HEK293 (cell line): ENCODE results near the gene HLA-A.

ENCODE experiments used
- BCL11A ChIP-seq: fragments of 450-650 bp; formaldehyde crosslinking; IDR thresholded peaks from 2 replicates; pipeline ENCODE4 v1.5.1; 2016; ENCODE audit warnings: low read depth, missing biosample characterization, missing genetic modification characterization
- GFI1B ChIP-seq: fragments of 450-650 bp; formaldehyde crosslinking; IDR thresholded peaks from 2 replicates; pipeline ENCODE4 v1.5.1; 2016; ENCODE audit warnings: missing biosample characterization, missing genetic modification characterization
- SALL2 ChIP-seq: fragments of 450-650 bp; formaldehyde crosslinking; IDR thresholded peaks from 2 replicates; pipeline ENCODE4 v1.5.0; 2017; ENCODE audit warnings: missing biosample characterization, mild to moderate bottlenecking, missing genetic modification characterization, borderline replicate concordance
- SETDB1 ChIP-seq: IDR thresholded peaks from one replicate; pipeline ENCODE4 v1.6.1; 2017; ENCODE audit warnings: mild to moderate bottlenecking, low read length, moderate library complexity, mixed read lengths; ENCODE audit not compliant: insufficient read length
- TRIM28 ChIP-seq: IDR thresholded peaks from 2 replicates; pipeline ENCODE4 v1.6.1; 2011; ENCODE audit warnings: low read length, control low read depth, borderline replicate concordance
- WT1 ChIP-seq: fragments of 450-650 bp; formaldehyde crosslinking; IDR thresholded peaks from 2 replicates; pipeline ENCODE4 v1.5.1; 2016; ENCODE audit warnings: missing biosample characterization, missing genetic modification characterization
- ZBTB1 ChIP-seq: fragments of 450-650 bp; formaldehyde crosslinking; IDR thresholded peaks from 2 replicates; pipeline ENCODE4 v1.5.1; 2016; ENCODE audit warnings: missing biosample characterization, missing genetic modification characterization
- ZBTB21 ChIP-seq: fragments of 450-650 bp; formaldehyde crosslinking; IDR thresholded peaks from 2 replicates; pipeline ENCODE4 v1.5.1; 2017; ENCODE audit warnings: missing biosample characterization, missing genetic modification characterization
- ZFP3 ChIP-seq: fragments of 450-650 bp; formaldehyde crosslinking; IDR thresholded peaks from 2 replicates; pipeline ENCODE4 v1.5.1; 2016; ENCODE audit warnings: low read depth, missing biosample characterization, missing genetic modification characterization
- ZFP69B ChIP-seq: fragments of 450-650 bp; formaldehyde crosslinking; IDR thresholded peaks from 2 replicates; pipeline ENCODE4 v1.5.1; 2016; ENCODE audit warnings: missing biosample characterization, missing genetic modification characterization
- ZNF169 ChIP-seq: fragments of 450-650 bp; formaldehyde crosslinking; IDR thresholded peaks from 2 replicates; pipeline ENCODE4 v1.5.1; 2016; ENCODE audit warnings: missing biosample characterization, missing genetic modification characterization
- ZNF184 ChIP-seq: fragments of 450-650 bp; IDR thresholded peaks from 2 replicates; pipeline ENCODE4 v1.5.1; 2018; ENCODE audit warnings: missing biosample characterization, mild to moderate bottlenecking, missing genetic modification characterization
- ZNF2 ChIP-seq: fragments of 450-650 bp; formaldehyde crosslinking; IDR thresholded peaks from 2 replicates; pipeline ENCODE4 v1.5.1; 2016; ENCODE audit warnings: missing biosample characterization, missing genetic modification characterization
- ZNF24 ChIP-seq: fragments of 450-650 bp; formaldehyde crosslinking; IDR thresholded peaks from 2 replicates; pipeline ENCODE4 v1.5.1; 2016; ENCODE audit warnings: missing biosample characterization, missing genetic modification characterization
- ZNF266 ChIP-seq: fragments of 450-650 bp; formaldehyde crosslinking; IDR thresholded peaks from 2 replicates; pipeline ENCODE4 v1.5.1; 2016; ENCODE audit warnings: missing biosample characterization, missing genetic modification characterization, low read depth
- ZNF280D ChIP-seq: fragments of 450-650 bp; formaldehyde crosslinking; IDR thresholded peaks from 2 replicates; pipeline ENCODE4 v1.5.1; 2016; ENCODE audit warnings: missing biosample characterization, missing genetic modification characterization
- ZNF341 ChIP-seq: fragments of 450-650 bp; formaldehyde crosslinking; IDR thresholded peaks from 2 replicates; pipeline ENCODE4; 2016; ENCODE audit warnings: low read depth, missing biosample characterization, missing genetic modification characterization
- ZNF362 ChIP-seq: fragments of 450-650 bp; formaldehyde crosslinking; IDR thresholded peaks from 2 replicates; pipeline ENCODE4 v1.5.1; 2016; ENCODE audit warnings: missing biosample characterization, missing genetic modification characterization
- ZNF394 ChIP-seq: fragments of 450-650 bp; formaldehyde crosslinking; IDR thresholded peaks from 2 replicates; pipeline ENCODE4 v1.5.1; 2016; ENCODE audit warnings: missing biosample characterization, missing genetic modification characterization, mild to moderate bottlenecking, moderate library complexity, borderline replicate concordance
- ZNF426 ChIP-seq: fragments of 450-650 bp; formaldehyde crosslinking; IDR thresholded peaks from 2 replicates; pipeline ENCODE4 v1.5.1; 2017; ENCODE audit warnings: missing biosample characterization, missing genetic modification characterization, mild to moderate bottlenecking, inconsistent platforms, moderate library complexity
- ZNF48 ChIP-seq: fragments of 450-650 bp; formaldehyde crosslinking; IDR thresholded peaks from 2 replicates; pipeline ENCODE4 v1.5.1; 2016; ENCODE audit warnings: missing biosample characterization, missing genetic modification characterization
- ZNF549 ChIP-seq: fragments of 450-650 bp; IDR thresholded peaks from 2 replicates; pipeline ENCODE4 v1.5.1; 2018; ENCODE audit warnings: missing biosample characterization, missing genetic modification characterization, mild to moderate bottlenecking, inconsistent platforms, moderate library complexity
- ZNF660 ChIP-seq: fragments of 450-650 bp; IDR thresholded peaks from 2 replicates; pipeline ENCODE4 v1.5.1; 2018; ENCODE audit warnings: missing biosample characterization, mild to moderate bottlenecking, missing genetic modification characterization
- ZNF792 ChIP-seq: fragments of 450-650 bp; formaldehyde crosslinking; IDR thresholded peaks from 2 replicates; pipeline ENCODE4 v1.5.1; 2016; ENCODE audit warnings: missing biosample characterization, missing genetic modification characterization
- ZNF837 ChIP-seq: fragments of 450-650 bp; formaldehyde crosslinking; IDR thresholded peaks from 2 replicates; pipeline ENCODE4 v1.5.1; 2016; ENCODE audit warnings: missing biosample characterization, missing genetic modification characterization
- ZSCAN30 ChIP-seq: fragments of 450-650 bp; IDR thresholded peaks from 2 replicates; pipeline ENCODE4 v1.5.1; 2018; ENCODE audit warnings: missing biosample characterization, mild to moderate bottlenecking, missing genetic modification characterization, moderate library complexity
- TF ChIP-seq, protein P1 (sequence below): fragments of 450-650 bp; formaldehyde crosslinking; IDR thresholded peaks from 2 replicates; pipeline ENCODE4 v1.5.1; 2017; ENCODE audit warnings: missing biosample characterization, mild to moderate bottlenecking, missing genetic modification characterization, moderate library complexity
- TF ChIP-seq, protein P2 (sequence below): fragments of 450-650 bp; formaldehyde crosslinking; IDR thresholded peaks from 2 replicates; pipeline ENCODE4 v1.5.1; 2016; ENCODE audit warnings: missing biosample characterization, missing genetic modification characterization, borderline replicate concordance
- TF ChIP-seq, protein P3 (sequence below): fragments of 450-650 bp; formaldehyde crosslinking; IDR thresholded peaks from 2 replicates; pipeline ENCODE4 v1.5.1; 2016; ENCODE audit warnings: missing biosample characterization, missing genetic modification characterization

HLA-A gene

DNA sequence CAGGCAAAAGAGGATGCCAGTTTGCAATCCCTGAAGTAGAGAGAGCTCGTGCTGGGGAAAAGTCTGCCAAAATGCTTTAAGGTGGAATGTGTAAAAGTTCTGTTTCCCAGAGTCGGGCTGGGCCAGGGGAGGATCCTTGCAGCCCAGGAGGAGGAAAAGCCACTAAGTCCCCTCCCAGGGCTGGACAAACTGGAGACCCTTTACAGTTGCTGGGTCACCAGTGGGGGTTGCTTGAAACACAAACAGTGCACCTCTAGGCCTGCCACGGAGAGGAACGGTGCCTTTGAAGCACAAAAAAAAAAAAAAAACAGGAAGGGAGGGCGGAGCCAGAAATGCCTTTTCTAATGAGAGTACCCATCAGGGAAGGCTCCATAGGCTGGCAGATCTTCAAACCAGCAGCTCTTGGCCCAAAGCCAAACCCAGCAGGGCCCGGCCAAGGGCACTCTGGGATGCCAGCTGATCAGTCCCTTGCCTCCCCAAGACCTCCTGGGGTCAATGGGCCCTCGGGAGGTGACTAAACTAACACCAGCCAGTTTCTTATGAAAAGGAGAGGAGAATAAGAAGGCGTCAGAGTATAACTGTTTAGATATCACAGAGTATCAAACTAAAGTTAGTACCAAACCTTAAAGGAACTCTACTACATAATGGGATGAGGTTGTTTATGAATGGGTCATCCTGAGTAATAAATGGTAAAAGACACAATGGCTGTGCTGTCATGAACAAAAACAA is 23.7 kb downstream of the HLA-A start (continued):
- peak; percentile 93 for TF ChIP-seq ZNF362 (tag by site-specific recombination)
- TF ChIP-seq, protein P1, sequence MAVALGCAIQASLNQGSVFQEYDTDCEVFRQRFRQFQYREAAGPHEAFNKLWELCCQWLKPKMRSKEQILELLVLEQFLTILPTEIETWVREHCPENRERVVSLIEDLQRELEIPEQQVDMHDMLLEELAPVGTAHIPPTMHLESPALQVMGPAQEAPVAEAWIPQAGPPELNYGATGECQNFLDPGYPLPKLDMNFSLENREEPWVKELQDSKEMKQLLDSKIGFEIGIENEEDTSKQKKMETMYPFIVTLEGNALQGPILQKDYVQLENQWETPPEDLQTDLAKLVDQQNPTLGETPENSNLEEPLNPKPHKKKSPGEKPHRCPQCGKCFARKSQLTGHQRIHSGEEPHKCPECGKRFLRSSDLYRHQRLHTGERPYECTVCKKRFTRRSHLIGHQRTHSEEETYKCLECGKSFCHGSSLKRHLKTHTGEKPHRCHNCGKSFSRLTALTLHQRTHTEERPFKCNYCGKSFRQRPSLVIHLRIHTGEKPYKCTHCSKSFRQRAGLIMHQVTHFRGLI (tag by site-specific recombination): no peak
- TF ChIP-seq ZNF341 (tag by site-specific recombination): peak; percentile 50; the same call in 1 of the 2 replicates
- TF ChIP-seq ZNF24 (tag by site-specific recombination): 0 out of 2 replicates have a peak, but pooled peaks have one; percentile 23
- TF ChIP-seq ZNF280D (tag by site-specific recombination): no peak
- TF ChIP-seq ZNF426 (tag by site-specific recombination): no peak
- no peak; the same call in 1 of the 2 replicates for TF ChIP-seq BCL11A (tag by site-specific recombination)
- TF ChIP-seq ZNF792 (tag by site-specific recombination): no peak
- TF ChIP-seq, protein P2, sequence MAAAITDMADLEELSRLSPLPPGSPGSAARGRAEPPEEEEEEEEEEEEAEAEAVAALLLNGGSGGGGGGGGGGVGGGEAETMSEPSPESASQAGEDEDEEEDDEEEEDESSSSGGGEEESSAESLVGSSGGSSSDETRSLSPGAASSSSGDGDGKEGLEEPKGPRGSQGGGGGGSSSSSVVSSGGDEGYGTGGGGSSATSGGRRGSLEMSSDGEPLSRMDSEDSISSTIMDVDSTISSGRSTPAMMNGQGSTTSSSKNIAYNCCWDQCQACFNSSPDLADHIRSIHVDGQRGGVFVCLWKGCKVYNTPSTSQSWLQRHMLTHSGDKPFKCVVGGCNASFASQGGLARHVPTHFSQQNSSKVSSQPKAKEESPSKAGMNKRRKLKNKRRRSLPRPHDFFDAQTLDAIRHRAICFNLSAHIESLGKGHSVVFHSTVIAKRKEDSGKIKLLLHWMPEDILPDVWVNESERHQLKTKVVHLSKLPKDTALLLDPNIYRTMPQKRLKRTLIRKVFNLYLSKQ: no peak
- no peak for TF ChIP-seq ZBTB1
- TF ChIP-seq ZNF169: no peak
- peak; percentile 94 for TF ChIP-seq WT1 (tag by site-specific recombination)
- no peak for TF ChIP-seq ZNF394 (tag by site-specific recombination)
- TF ChIP-seq ZBTB21 (tag by site-specific recombination): peak; percentile 52; the same call in 1 of the 2 replicates
- no peak for TF ChIP-seq ZNF48 (tag by site-specific recombination)
- TF ChIP-seq SETDB1: no peak
- TF ChIP-seq ZNF266 (tag by site-specific recombination): no peak
- no peak for TF ChIP-seq ZNF837 (tag by site-specific recombination)
- TF ChIP-seq ZNF184: peak; percentile 85
- TF ChIP-seq ZNF549 (tag by site-specific recombination): no peak
- no peak for TF ChIP-seq ZFP3
- TF ChIP-seq ZSCAN30 (tag by site-specific recombination): 0 out of 2 replicates have a peak, but pooled peaks have one; percentile 40
- TF ChIP-seq, protein P3, sequence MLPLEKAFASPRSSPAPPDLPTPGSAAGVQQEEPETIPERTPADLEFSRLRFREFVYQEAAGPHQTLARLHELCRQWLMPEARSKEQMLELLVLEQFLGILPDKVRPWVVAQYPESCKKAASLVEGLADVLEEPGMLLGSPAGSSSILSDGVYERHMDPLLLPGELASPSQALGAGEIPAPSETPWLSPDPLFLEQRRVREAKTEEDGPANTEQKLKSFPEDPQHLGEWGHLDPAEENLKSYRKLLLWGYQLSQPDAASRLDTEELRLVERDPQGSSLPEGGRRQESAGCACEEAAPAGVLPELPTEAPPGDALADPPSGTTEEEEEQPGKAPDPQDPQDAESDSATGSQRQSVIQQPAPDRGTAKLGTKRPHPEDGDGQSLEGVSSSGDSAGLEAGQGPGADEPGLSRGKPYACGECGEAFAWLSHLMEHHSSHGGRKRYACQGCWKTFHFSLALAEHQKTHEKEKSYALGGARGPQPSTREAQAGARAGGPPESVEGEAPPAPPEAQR (tag by site-specific recombination): no peak
- TF ChIP-seq ZFP69B (tag by site-specific recombination): 0 out of 2 replicates have a peak, but pooled peaks have one; percentile 27
- no peak for TF ChIP-seq TRIM28
- TF ChIP-seq ZNF660 (tag by site-specific recombination): peak; percentile 94
- no peak for TF ChIP-seq SALL2 (tag by site-specific recombination)
- TF ChIP-seq ZNF2 (tag by site-specific recombination): no peak
- no peak for TF ChIP-seq GFI1B
